A549 (cell line): Measurements from ENCODE around the gene DDX54. TPM values are rescaled to one million over a fixed set of nuclear protein-coding genes. Genes with fewer than 3 reads are reported as not detected.

Experiments used
- ATAC-seq, 2 experiments: fragments of 200-7000 bp in 1 of 2; fragments of >200 bp in 1 of 2; cut with Nextera tagmentation in 1 of 2; cut with Tn5 transposase in 1 of 2; 3 replicates each; pipeline versions ENCODE4 v1.8.0 to v1.9.1; 2018 to 2020; ENCODE audit warnings: mild to moderate bottlenecking in 1 of 2, moderate library complexity in 1 of 2
- CTCF ChIA-PET: fragments of 300-600 bp; sonication (Branson Sonifier 250); formaldehyde crosslinking; extraction: SDS; loops from one replicate; lab custom pipeline; 2021; ENCODE audit warnings: antibody characterized with exemption, inconsistent platforms; lab: Yijun Ruan, JAX
- POLR2A ChIA-PET: fragments of 350-600 bp; formaldehyde crosslinking; extraction: SDS; loops from one replicate; lab custom pipeline; 2021; ENCODE audit warnings: antibody characterized with exemption, inconsistent platforms; lab: Yijun Ruan, JAX
- DNase-seq, 2 experiments: peaks; one replicate each; pipeline versions ENCODE4 v3.0.0 to v3.0.0-alpha.2; 2011 to 2016; ENCODE audit warnings: low read depth in 1 of 2, low spot score in 1 of 2
- FAIRE-seq: peaks from 2 replicates; lab custom pipeline; 2011; peaks lifted over from hg19 to GRCh38; lab: Jason Lieb, UNC
- H3K27ac ChIP-seq, 2 experiments: fragments of >200 bp; sonication (Bioruptor Twin); formaldehyde crosslinking; 3 replicates each; pipeline ENCODE4 v1.5.1; 2016 to 2017
- H3K4me1 ChIP-seq: fragments of >200 bp; sonication (Bioruptor Twin); formaldehyde crosslinking; 3 replicates; pipeline ENCODE4 v1.6.1; 2016
- H3K4me2 ChIP-seq: fragments of >200 bp; sonication (Bioruptor Twin); formaldehyde crosslinking; 3 replicates; pipeline ENCODE4 v1.6.1; 2016
- H3K4me3 ChIP-seq: fragments of >200 bp; sonication (Bioruptor Twin); formaldehyde crosslinking; 3 replicates; pipeline ENCODE4 v1.5.1; 2016
- H3K9me3 ChIP-seq: fragments of >200 bp; sonication (Bioruptor Twin); formaldehyde crosslinking; 3 replicates; pipeline ENCODE4 v1.6.1; 2016
- CBX2 ChIP-seq: fragments of 200-600 bp; sonication (generic); IDR thresholded peaks from 2 replicates; pipeline ENCODE4 v1.6.1; 2016; ENCODE audit warnings: low read depth, mild to moderate bottlenecking, borderline replicate concordance
- EHF ChIP-seq: fragments of 250-450 bp; sonication (Bioruptor Pico); IDR thresholded peaks from 2 replicates; pipeline ENCODE4 v1.5.0; 2020; ENCODE audit warnings: mild to moderate bottlenecking
- FOSB ChIP-seq: fragments of 250-450 bp; sonication (Bioruptor Pico); IDR thresholded peaks from 2 replicates; pipeline ENCODE4 v1.5.0; 2020; ENCODE audit warnings: mild to moderate bottlenecking, moderate library complexity
- FOSL2 ChIP-seq, 2 experiments: fragments of 450-650 bp in 1 of 2; fragments of >200 bp in 1 of 2; sonication (Bioruptor Twin) in 1 of 2; formaldehyde crosslinking; IDR thresholded peaks; 2 replicates each; pipeline versions ENCODE4 v1.5.0 to v1.6.1; 2016 to 2020; ENCODE audit warnings: mild to moderate bottlenecking in 1 of 2, moderate library complexity in 1 of 2
- FOXS1 ChIP-seq: fragments of 250-450 bp; sonication (Bioruptor Pico); IDR thresholded peaks from 2 replicates; pipeline ENCODE4 v1.5.0; 2020; ENCODE audit warnings: mild to moderate bottlenecking, moderate library complexity
- HOXB13 ChIP-seq: fragments of 250-450 bp; sonication (Bioruptor Pico); IDR thresholded peaks from 2 replicates; pipeline ENCODE4 v1.5.0; 2020; ENCODE audit warnings: low read depth, mild to moderate bottlenecking, moderate library complexity
- KDM1A ChIP-seq: fragments of 200-600 bp; sonication (generic); IDR thresholded peaks from 2 replicates; pipeline ENCODE4 v1.6.1; 2016; ENCODE audit warnings: low read depth, mild to moderate bottlenecking
- KDM5A ChIP-seq: fragments of 200-600 bp; sonication (generic); IDR thresholded peaks from 2 replicates; pipeline ENCODE4 v1.6.1; 2016; ENCODE audit warnings: antibody characterized with exemption, mild to moderate bottlenecking
- MAFK ChIP-seq: fragments of 450-650 bp; IDR thresholded peaks from 2 replicates; pipeline ENCODE4 v1.6.1; 2014; ENCODE audit not compliant: partially characterized antibody
- MAZ ChIP-seq: fragments of 150-350 bp; IDR thresholded peaks from 2 replicates; pipeline ENCODE4 v1.6.1; 2014; ENCODE audit warnings: antibody characterized with exemption, low read depth, low read length, borderline replicate concordance
- NR3C1 ChIP-seq: fragments of >200 bp; sonication (Bioruptor Twin); formaldehyde crosslinking; IDR thresholded peaks from 3 replicates; pipeline ENCODE4 v1.6.1; 2017
- POLR2A ChIP-seq: IDR thresholded peaks from 2 replicates; pipeline ENCODE4 v1.6.1; 2012; ENCODE audit warnings: mild to moderate bottlenecking, low read length
- RAD21 ChIP-seq, 2 experiments: fragments of >200 bp in 1 of 2; sonication (Bioruptor Twin) in 1 of 2; formaldehyde crosslinking in 1 of 2; IDR thresholded peaks in 1 of 2; conservative IDR thresholded peaks in 1 of 2; 2 replicates in 1 of 2; 3 replicates in 1 of 2; pipeline ENCODE4 v1.6.1; 2012 to 2018; ENCODE audit warnings: inconsistent platforms in 1 of 2
- RFX5 ChIP-seq: fragments of 450-650 bp; IDR thresholded peaks from 2 replicates; pipeline ENCODE4 v1.7.1; 2014; ENCODE audit warnings: antibody characterized with exemption, mild to moderate bottlenecking, moderate library complexity
- TFCP2L1 ChIP-seq: fragments of 250-450 bp; sonication (Bioruptor Pico); IDR thresholded peaks from 2 replicates; pipeline ENCODE4 v1.5.0; 2021; ENCODE audit warnings: mild to moderate bottlenecking
- ZNF302 ChIP-seq: fragments of 250-450 bp; sonication (Bioruptor Pico); IDR thresholded peaks from 2 replicates; pipeline ENCODE4 v1.9.0; 2021; ENCODE audit warnings: inconsistent platforms, mild to moderate bottlenecking, moderate library complexity
- WGBS: methylation state at CpG from one replicate; pipeline ENCODE4 v1.1.6; 2017; ENCODE audit errors: missing lambda C conversion rate; 5-methylcytosine and 5-hydroxymethylcytosine counted together
- polyA plus RNA-seq, 4 experiments: library from polyadenylated mRNA; depleted of rRNA in 3 of 4; stranded (reverse); fragments of >200 nt; fragmentation: RNase III in 1 of 4; extraction: RNeasy Plus Mini Kit Qiagen cat#74134 plus additional on column Dnase treatment in 1 of 4; gene quantifications; 2 replicates in 3 of 4; 3 replicates in 1 of 4; pipeline ENCODE4 v1.2.3, GENCODE V29; 2011 to 2017
- TF ChIP-seq, protein P1 (sequence below): fragments of 200-600 bp; sonication (generic); IDR thresholded peaks from 2 replicates; pipeline ENCODE4 v1.6.1; 2016; ENCODE audit warnings: antibody characterized with exemption, mild to moderate bottlenecking, moderate library complexity
- TF ChIP-seq, protein P2 (sequence below): fragments of >200 bp; sonication (Bioruptor Twin); formaldehyde crosslinking; IDR thresholded peaks from 3 replicates; pipeline ENCODE4 v1.5.1; 2016
- TF ChIP-seq, protein P3 (sequence below): fragments of >200 bp; sonication (Bioruptor Twin); formaldehyde crosslinking; IDR thresholded peaks from 2 replicates; pipeline ENCODE4 v1.6.1; 2016

DDX54 gene
- polyA plus RNA-seq, 2 of the 4 experiments (the other 2 are of a cell fraction), result 62.4 to 64.5 TPM

DNA sequence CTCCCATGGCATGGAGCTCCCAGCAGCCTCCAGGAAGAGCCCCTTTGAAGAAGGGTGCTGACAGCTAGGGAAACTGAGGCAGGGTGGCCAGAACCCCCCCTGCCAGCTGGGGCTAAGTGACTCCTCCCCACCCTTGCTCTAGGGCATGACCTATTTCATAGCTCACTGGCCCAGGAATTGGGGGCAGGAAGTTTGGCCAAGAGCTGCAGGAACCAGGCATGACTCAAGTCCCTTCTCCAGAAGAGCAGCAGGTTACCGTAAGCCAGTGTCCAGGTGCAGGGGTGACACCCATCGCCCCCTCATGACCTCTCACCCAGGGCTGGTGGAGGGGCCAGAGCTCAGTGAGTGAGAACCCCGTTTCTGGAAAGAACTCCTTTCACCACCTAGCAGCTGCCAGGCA lies 51.6 kb downstream of the DDX54 start (continued):
- TF ChIP-seq, protein P1, sequence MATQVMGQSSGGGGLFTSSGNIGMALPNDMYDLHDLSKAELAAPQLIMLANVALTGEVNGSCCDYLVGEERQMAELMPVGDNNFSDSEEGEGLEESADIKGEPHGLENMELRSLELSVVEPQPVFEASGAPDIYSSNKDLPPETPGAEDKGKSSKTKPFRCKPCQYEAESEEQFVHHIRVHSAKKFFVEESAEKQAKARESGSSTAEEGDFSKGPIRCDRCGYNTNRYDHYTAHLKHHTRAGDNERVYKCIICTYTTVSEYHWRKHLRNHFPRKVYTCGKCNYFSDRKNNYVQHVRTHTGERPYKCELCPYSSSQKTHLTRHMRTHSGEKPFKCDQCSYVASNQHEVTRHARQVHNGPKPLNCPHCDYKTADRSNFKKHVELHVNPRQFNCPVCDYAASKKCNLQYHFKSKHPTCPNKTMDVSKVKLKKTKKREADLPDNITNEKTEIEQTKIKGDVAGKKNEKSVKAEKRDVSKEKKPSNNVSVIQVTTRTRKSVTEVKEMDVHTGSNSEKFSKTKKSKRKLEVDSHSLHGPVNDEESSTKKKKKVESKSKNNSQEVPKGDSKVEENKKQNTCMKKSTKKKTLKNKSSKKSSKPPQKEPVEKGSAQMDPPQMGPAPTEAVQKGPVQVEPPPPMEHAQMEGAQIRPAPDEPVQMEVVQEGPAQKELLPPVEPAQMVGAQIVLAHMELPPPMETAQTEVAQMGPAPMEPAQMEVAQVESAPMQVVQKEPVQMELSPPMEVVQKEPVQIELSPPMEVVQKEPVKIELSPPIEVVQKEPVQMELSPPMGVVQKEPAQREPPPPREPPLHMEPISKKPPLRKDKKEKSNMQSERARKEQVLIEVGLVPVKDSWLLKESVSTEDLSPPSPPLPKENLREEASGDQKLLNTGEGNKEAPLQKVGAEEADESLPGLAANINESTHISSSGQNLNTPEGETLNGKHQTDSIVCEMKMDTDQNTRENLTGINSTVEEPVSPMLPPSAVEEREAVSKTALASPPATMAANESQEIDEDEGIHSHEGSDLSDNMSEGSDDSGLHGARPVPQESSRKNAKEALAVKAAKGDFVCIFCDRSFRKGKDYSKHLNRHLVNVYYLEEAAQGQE, result no peak
- TF ChIP-seq, protein P2, sequence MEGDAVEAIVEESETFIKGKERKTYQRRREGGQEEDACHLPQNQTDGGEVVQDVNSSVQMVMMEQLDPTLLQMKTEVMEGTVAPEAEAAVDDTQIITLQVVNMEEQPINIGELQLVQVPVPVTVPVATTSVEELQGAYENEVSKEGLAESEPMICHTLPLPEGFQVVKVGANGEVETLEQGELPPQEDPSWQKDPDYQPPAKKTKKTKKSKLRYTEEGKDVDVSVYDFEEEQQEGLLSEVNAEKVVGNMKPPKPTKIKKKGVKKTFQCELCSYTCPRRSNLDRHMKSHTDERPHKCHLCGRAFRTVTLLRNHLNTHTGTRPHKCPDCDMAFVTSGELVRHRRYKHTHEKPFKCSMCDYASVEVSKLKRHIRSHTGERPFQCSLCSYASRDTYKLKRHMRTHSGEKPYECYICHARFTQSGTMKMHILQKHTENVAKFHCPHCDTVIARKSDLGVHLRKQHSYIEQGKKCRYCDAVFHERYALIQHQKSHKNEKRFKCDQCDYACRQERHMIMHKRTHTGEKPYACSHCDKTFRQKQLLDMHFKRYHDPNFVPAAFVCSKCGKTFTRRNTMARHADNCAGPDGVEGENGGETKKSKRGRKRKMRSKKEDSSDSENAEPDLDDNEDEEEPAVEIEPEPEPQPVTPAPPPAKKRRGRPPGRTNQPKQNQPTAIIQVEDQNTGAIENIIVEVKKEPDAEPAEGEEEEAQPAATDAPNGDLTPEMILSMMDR, result no peak
- TF ChIP-seq, protein P3, sequence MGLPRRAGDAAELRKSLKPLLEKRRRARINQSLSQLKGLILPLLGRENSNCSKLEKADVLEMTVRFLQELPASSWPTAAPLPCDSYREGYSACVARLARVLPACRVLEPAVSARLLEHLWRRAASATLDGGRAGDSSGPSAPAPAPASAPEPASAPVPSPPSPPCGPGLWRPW, result no peak

DNA sequence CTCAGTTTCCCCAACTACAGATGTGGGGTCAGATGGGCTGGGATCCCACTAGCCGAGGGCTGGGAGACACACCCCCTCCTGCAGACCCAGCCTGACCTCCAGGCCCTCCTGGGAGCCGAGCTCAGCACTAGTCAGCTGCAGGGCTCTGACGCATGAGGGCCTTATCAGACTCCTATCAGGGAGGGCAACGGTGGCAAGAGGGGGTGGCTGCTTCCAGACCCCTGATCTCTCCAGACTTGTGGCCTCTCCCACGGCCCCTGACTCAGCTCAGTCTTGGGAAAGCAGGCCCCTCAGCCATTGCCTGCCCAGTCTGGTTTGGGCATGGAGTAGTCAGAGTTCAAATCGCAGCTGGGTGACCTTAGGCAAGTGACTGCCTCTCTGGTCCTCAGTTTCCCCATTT lies 52.2 kb downstream of the DDX54 start:
- no peak for DNase-seq
- Histone ChIP-seq H3K27ac (no peak overlapping the region), H3K9me3 (no peaks in the 10 kb centered on the region), H3K4me2 (no peak overlapping the region), H3K4me3 (no peak overlapping the region), H3K4me1 (peaks cover 18% of the 10 kb centered on the region)
- ChIA-PET CTCF (interaction anchor here (1.3 to 7.0 kb wide), 9 partner anchors 9 to 140 kb away, joined by 3 to 35 read pairs (median 7); no protein-coding TSS in a partner anchor), POLR2A (no interaction called here)
- TF ChIP-seq RAD21 (conservative IDR thresholded peaks at IDR 0.05 in 1 of 2, IDR thresholded peaks at IDR 0.05 in 1 of 2), result no peak
- TF ChIP-seq TFCP2L1 (CRISPR knock-in tag), result no peak
- no peak for TF ChIP-seq NR3C1
- TF ChIP-seq ZNF302 (CRISPR knock-in tag), result no peak
- TF ChIP-seq EHF (CRISPR knock-in tag), result no peak
- no peak for TF ChIP-seq FOSB
- ATAC-seq, result no peak
- WGBS, result 61% methylated on average over 5 of the region's 6 CpGs
- FAIRE-seq, result no peak

DNA sequence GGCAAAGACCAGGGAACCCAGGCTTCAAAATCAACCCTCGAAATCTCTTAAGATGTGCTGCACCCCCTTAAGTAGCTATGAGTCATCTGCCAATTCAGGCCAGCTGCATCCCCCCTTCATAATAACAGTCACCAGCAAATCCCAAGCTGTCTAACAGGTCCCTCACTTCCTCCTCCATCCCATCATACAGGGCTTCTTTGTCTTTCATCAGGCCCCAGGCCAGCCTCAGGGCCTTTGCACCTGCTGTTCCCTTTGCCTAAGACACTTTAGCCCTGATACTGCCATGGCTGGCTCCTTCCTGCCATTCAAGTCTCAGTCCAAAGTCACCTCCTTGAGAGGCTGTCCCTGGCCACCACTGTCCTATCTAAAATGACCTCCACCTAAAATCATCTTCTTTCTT lies 53.7 kb downstream of the DDX54 start:
- ChIA-PET POLR2A (no interaction called here), CTCF (interaction anchor here (0.9 to 1.9 kb wide), 8 partner anchors 11 to 42 kb away, joined by 3 to 7 read pairs (median 5); no protein-coding TSS in a partner anchor)
- FAIRE-seq (no peak), DNase-seq (no peak), ATAC-seq (no peak)
- TF ChIP-seq FOSL2 (IDR thresholded peaks at IDR 0.05) (no peak), FOSL2 (CRISPR knock-in tag; IDR thresholded peaks at IDR 0.05) (peak; percentile 10; the same call in 1 of the 2 replicates), KDM1A (peak; percentile 45; the same call in 1 of the 2 replicates), RFX5 (no peak)
- no peak overlapping the region for H3K4me3 ChIP-seq
- WGBS, result 80% methylated on average over 1 of the region's 1 CpG
- H3K4me2 ChIP-seq, result no peak overlapping the region
- H3K4me1 ChIP-seq, result peaks cover 16% of the 10 kb centered on the region
- H3K9me3 ChIP-seq, result no peaks in the 10 kb centered on the region
- H3K27ac ChIP-seq, result no peak overlapping the region

DNA sequence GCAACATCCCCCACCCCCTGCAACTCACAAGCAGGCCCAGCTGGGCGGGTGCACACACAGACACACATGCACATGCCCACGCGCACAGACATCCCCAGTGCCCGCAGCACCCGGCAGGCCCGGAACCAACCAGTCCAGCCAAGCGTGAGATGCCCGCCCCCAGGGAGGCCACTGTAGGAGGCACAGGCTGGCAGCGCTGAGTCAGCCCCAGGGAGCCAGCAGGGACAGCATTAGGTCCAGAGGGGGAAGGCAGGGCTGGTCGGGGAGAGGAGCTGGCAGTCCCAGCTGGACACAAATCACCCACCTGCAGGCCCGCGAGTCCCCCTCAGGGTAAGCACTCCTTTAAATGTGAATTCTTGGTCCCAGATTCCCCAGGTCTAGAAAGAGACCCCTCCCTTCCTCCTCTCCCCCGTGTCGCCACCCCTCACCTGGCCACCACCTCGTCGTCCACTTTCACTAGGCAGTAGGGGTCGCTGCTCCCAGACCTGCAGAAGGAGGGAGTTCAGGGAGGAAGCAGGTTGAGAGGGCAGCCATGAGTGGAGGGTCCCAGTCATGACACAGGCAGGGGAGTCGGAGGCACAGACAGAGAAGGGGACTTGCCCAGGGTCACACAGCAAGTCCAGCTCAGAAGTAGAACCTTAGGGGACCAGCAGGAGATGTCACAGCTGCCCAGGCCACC lies 54.7 kb downstream of the DDX54 start:
- ChIA-PET POLR2A (no interaction called here), CTCF (interaction anchor here (0.9 to 1.5 kb wide), 8 partner anchors 9 to 32 kb away, joined by 3 to 7 read pairs (median 4); no protein-coding TSS in a partner anchor)
- WGBS, result 26% methylated on average over 12 of the region's 18 CpGs
- Histone ChIP-seq H3K4me2 (no peak overlapping the region), H3K27ac (no peak overlapping the region), H3K9me3 (no peaks in the 10 kb centered on the region), H3K4me1 (peaks cover 8% of the 10 kb centered on the region; the same call in 1 of the 3 replicates), H3K4me3 (no peak overlapping the region)
- no peak for TF ChIP-seq MAZ
- no peak for TF ChIP-seq HOXB13
- TF ChIP-seq TFCP2L1 (CRISPR knock-in tag), result no peak
- TF ChIP-seq KDM5A, result no peak
- TF ChIP-seq POLR2A, result no peak
- TF ChIP-seq MAFK, result peak; percentile 34
- TF ChIP-seq, protein P2, result peak; percentile 40
- no peak for TF ChIP-seq FOXS1 (CRISPR knock-in tag)
- no peak for TF ChIP-seq CBX2
- no peak for TF ChIP-seq KDM1A
- peak in 1 of 2 experiments; percentile 48 for DNase-seq
- FAIRE-seq, result no peak
- peak; percentile 44 to 64; a peak in 4 of 6 replicates for ATAC-seq
